H1 (cell line): Measurements from ENCODE around the gene VOPP1. TPM values are rescaled to one million over a fixed set of nuclear protein-coding genes. Genes with fewer than 3 reads are reported as not detected.

Experiments
- CTCF ChIA-PET: fragments of 300-600 bp; sonication (Branson Sonifier 250); formaldehyde crosslinking; loops from one replicate; lab custom pipeline; 2021; ENCODE audit not compliant: partially characterized antibody; lab: Charles Lee
- POLR2A ChIA-PET: fragments of 300-600 bp; sonication (Branson Sonifier 250); formaldehyde crosslinking; loops from one replicate; lab custom pipeline; 2021; ENCODE audit warnings: inconsistent platforms; ENCODE audit not compliant: partially characterized antibody; lab: Charles Lee
- DNase-seq, 2 experiments: peaks; one replicate each; pipeline versions ENCODE4 v3.0.0 to v3.0.0-alpha.2; 2010 to 2022; ENCODE audit warnings: low spot score in 2 of 2, low read depth in 1 of 2, mixed read lengths in 1 of 2
- FAIRE-seq: peaks from 2 replicates; lab custom pipeline; 2011; peaks lifted over from hg19 to GRCh38; lab: Jason Lieb, UNC
- H2AFZ ChIP-seq: 2 replicates; pipeline ENCODE4 v1.8.1; 2012; ENCODE audit warnings: low read length, inconsistent platforms
- H2AK5ac ChIP-seq: 2 replicates; pipeline ENCODE4 v1.6.1; 2013; ENCODE audit warnings: low read depth, low read length
- H2BK120ac ChIP-seq: replicated peaks from 2 replicates; pipeline ENCODE3; 2013; ENCODE audit warnings: low read depth, low read length, inconsistent platforms
- H2BK12ac ChIP-seq: 2 replicates; pipeline ENCODE4 v1.6.1; 2013; ENCODE audit warnings: low read depth, low read length
- H2BK15ac ChIP-seq: 2 replicates; pipeline ENCODE4 v1.6.1; 2013; ENCODE audit warnings: low read length
- H2BK20ac ChIP-seq: 2 replicates; pipeline ENCODE4 v1.6.1; 2013; ENCODE audit warnings: low read length
- H2BK5ac ChIP-seq: 2 replicates; pipeline ENCODE4 v1.6.1; 2013; ENCODE audit warnings: low read depth, low read length
- H3K14ac ChIP-seq: 2 replicates; pipeline ENCODE4 v1.6.1; 2013; ENCODE audit warnings: inconsistent platforms; ENCODE audit not compliant: insufficient read length
- H3K18ac ChIP-seq: 2 replicates; pipeline ENCODE4 v1.6.1; 2013; ENCODE audit warnings: low read length; ENCODE audit errors: extremely low read depth
- H3K23ac ChIP-seq: 2 replicates; pipeline ENCODE4 v1.6.1; 2013; ENCODE audit warnings: inconsistent platforms; ENCODE audit not compliant: insufficient read length
- H3K23me2 ChIP-seq: 2 replicates; pipeline ENCODE4 v1.6.1; 2013; ENCODE audit warnings: low read depth, low read length
- H3K27ac ChIP-seq: 2 replicates; pipeline ENCODE4 v1.6.1; 2011; ENCODE audit warnings: low read depth, low read length, inconsistent platforms
- H3K27me3 ChIP-seq, 4 experiments: replicated peaks in 1 of 4; 1 replicate in 1 of 4; 2 replicates in 3 of 4; pipeline versions ENCODE4 v1.6.1 to v1.8.1; 2011 to 2013; ENCODE audit warnings: low read length in 3 of 4, mild to moderate bottlenecking in 3 of 4, inconsistent platforms in 2 of 4, mixed read lengths in 2 of 4, moderate library complexity in 1 of 4; ENCODE audit not compliant: control insufficient read depth in 3 of 4, insufficient read depth in 3 of 4; ENCODE audit errors: extremely low read depth in 1 of 4
- H3K36me3 ChIP-seq, 4 experiments: 2 replicates each; pipeline versions ENCODE4 v1.6.1 to v1.8.1; 2011 to 2013; ENCODE audit warnings: mild to moderate bottlenecking in 4 of 4, low read length in 3 of 4, moderate library complexity in 2 of 4, control low read depth in 1 of 4, inconsistent platforms in 1 of 4; ENCODE audit not compliant: insufficient read depth in 4 of 4, control insufficient read depth in 2 of 4
- H3K4ac ChIP-seq: replicated peaks from 2 replicates; pipeline ENCODE3; 2013; ENCODE audit warnings: low read length, low read depth, mixed read lengths, inconsistent platforms; ENCODE audit not compliant: insufficient read length
- H3K4me1 ChIP-seq, 4 experiments: replicated peaks in 1 of 4; 1 replicate in 1 of 4; 2 replicates in 3 of 4; pipeline versions ENCODE4 v1.6.1 to v1.8.1; 2011 to 2013; ENCODE audit warnings: low read length in 3 of 4, inconsistent platforms in 2 of 4, mixed read lengths in 1 of 4; ENCODE audit not compliant: insufficient read depth in 4 of 4, control insufficient read depth in 3 of 4
- H3K4me2 ChIP-seq, 2 experiments: 2 replicates each; pipeline versions ENCODE4 v1.6.1 to v1.8.1; 2011 to 2013; ENCODE audit warnings: low read depth in 2 of 2, low read length in 2 of 2, control low read depth in 1 of 2, inconsistent platforms in 1 of 2, mild to moderate bottlenecking in 1 of 2; ENCODE audit not compliant: insufficient read depth in 1 of 2
- H3K4me3 ChIP-seq, 4 experiments: fragments of 200-600, 300-600 bp in 1 of 4; sonication (generic), shearing (Covaris generic), sonication (Bioruptor Twin) in 1 of 4; 2 replicates each; pipeline versions ENCODE4 v1.5.1 to v1.8.1; 2011 to 2016; ENCODE audit warnings: low read length in 4 of 4, low read depth in 3 of 4, control low read depth in 2 of 4, inconsistent platforms in 2 of 4, mild to moderate bottlenecking in 2 of 4, mixed read lengths in 1 of 4, moderate library complexity in 1 of 4; ENCODE audit not compliant: insufficient read depth in 2 of 4; ENCODE audit errors: extremely low read depth in 1 of 4
- H3K56ac ChIP-seq: replicated peaks from 2 replicates; pipeline ENCODE3; 2013; ENCODE audit warnings: low read depth, mild to moderate bottlenecking, mixed read lengths, low read length, inconsistent platforms; ENCODE audit not compliant: insufficient read length
- H3K79me1 ChIP-seq: 2 replicates; pipeline ENCODE4 v1.6.1; 2013; ENCODE audit warnings: low read depth, low read length, control low read depth
- H3K79me2 ChIP-seq, 2 experiments: 2 replicates each; pipeline versions ENCODE4 v1.6.1 to v1.8.1; 2012 to 2013; ENCODE audit warnings: low read length in 2 of 2, mild to moderate bottlenecking in 2 of 2, inconsistent platforms in 1 of 2; ENCODE audit not compliant: insufficient read depth in 2 of 2, control insufficient read depth in 1 of 2
- H3K9ac ChIP-seq, 4 experiments: replicated peaks in 1 of 4; 1 replicate in 1 of 4; 2 replicates in 3 of 4; pipeline versions ENCODE4 v1.6.1 to v1.8.1; 2011 to 2013; ENCODE audit warnings: low read depth in 3 of 4, low read length in 3 of 4, control low read depth in 2 of 4, mild to moderate bottlenecking in 2 of 4, moderate library complexity in 2 of 4, inconsistent platforms in 1 of 4; ENCODE audit errors: extremely low read depth in 1 of 4
- H3K9me3 ChIP-seq, 2 experiments: 2 replicates each; pipeline versions ENCODE4 v1.6.1 to v1.8.1; 2012 to 2013; ENCODE audit warnings: mild to moderate bottlenecking in 2 of 2, moderate library complexity in 2 of 2, control low read depth in 1 of 2, inconsistent platforms in 1 of 2, low read depth in 1 of 2, low read length in 1 of 2, mixed read lengths in 1 of 2; ENCODE audit not compliant: insufficient read depth in 2 of 2
- H4K20me1 ChIP-seq, 2 experiments: replicated peaks in 1 of 2; 2 replicates each; pipeline versions ENCODE3 to v1.8.1; 2011 to 2013; ENCODE audit warnings: inconsistent platforms in 2 of 2, low read length in 2 of 2, mild to moderate bottlenecking in 1 of 2; ENCODE audit not compliant: insufficient read depth in 2 of 2, control insufficient read depth in 1 of 2
- H4K5ac ChIP-seq: 2 replicates; pipeline ENCODE4 v1.6.1; 2013; ENCODE audit warnings: low read length, low read depth, mixed read lengths, inconsistent platforms; ENCODE audit not compliant: insufficient read length
- H4K8ac ChIP-seq: 2 replicates; pipeline ENCODE4 v1.8.0; 2013; ENCODE audit warnings: mild to moderate bottlenecking, moderate library complexity, low read length, inconsistent platforms; ENCODE audit not compliant: insufficient read depth; ENCODE audit errors: extremely low read depth
- H4K91ac ChIP-seq: replicated peaks from 2 replicates; pipeline ENCODE3; 2013; ENCODE audit warnings: low read length, mixed read lengths, inconsistent platforms; ENCODE audit not compliant: insufficient read length
- CTBP2 ChIP-seq: IDR thresholded peaks from 2 replicates; pipeline ENCODE4 v1.7.0; 2011; ENCODE audit warnings: borderline replicate concordance, mild to moderate bottlenecking, moderate library complexity, mixed read lengths, low read length; ENCODE audit not compliant: insufficient read depth, insufficient read length
- MAFK ChIP-seq: IDR thresholded peaks from 2 replicates; pipeline ENCODE4 v1.6.1; 2012; ENCODE audit warnings: low read depth, mild to moderate bottlenecking, improper control_type of control experiment, low read length
- RBBP5 ChIP-seq: IDR thresholded peaks from 2 replicates; pipeline ENCODE4 v1.7.1; 2012; ENCODE audit warnings: low read depth, mild to moderate bottlenecking, inconsistent platforms, low read length, moderate library complexity, borderline replicate concordance
- RNF2 ChIP-seq: fragments of 200-900, 300-1000 bp; sonication (generic); IDR thresholded peaks from 2 replicates; pipeline ENCODE4 v1.7.1; 2016; ENCODE audit warnings: borderline replicate concordance, low read depth, mild to moderate bottlenecking, antibody characterized with exemption, low read length; ENCODE audit not compliant: poor library complexity, severe bottlenecking; ENCODE audit errors: missing control alignments
- SIRT6 ChIP-seq: IDR thresholded peaks from one replicate; pipeline ENCODE4 v1.7.1; 2012; ENCODE audit warnings: low read length, inconsistent platforms
- SP1 ChIP-seq: IDR thresholded peaks from 2 replicates; pipeline ENCODE4 v1.6.1; 2011; ENCODE audit warnings: low read depth, low read length
- SP4 ChIP-seq: IDR thresholded peaks from 2 replicates; pipeline ENCODE4 v1.6.1; 2012; ENCODE audit warnings: low read length, inconsistent platforms
- WGBS, 2 experiments: shearing (Covaris generic) in 1 of 2; methylation state at CpG; one replicate each; pipeline versions ENCODE4 v1.1.6 to v1.1.7; 2013 to 2015; ENCODE audit warnings: low lambda C conversion rate in 2 of 2, mixed read lengths in 2 of 2, inconsistent platforms in 1 of 2, low coverage in 1 of 2, missing lambda C conversion rate in 1 of 2; ENCODE audit not compliant: insufficient replicate concordance in 2 of 2, insufficient coverage in 1 of 2, insufficient read length in 1 of 2; ENCODE audit errors: extremely low coverage in 1 of 2, missing lambda C conversion rate in 1 of 2; 5-methylcytosine and 5-hydroxymethylcytosine counted together
- polyA plus RNA-seq, 7 experiments: library from polyadenylated mRNA; depleted of rRNA in 3 of 7; stranded (reverse) in 5 of 7; unstranded in 2 of 7; fragments of >200 nt in 5 of 7; fragments of 200-250 nt in 2 of 7; gene quantifications; 1 replicate in 5 of 7; 2 replicates in 1 of 7; 4 replicates in 1 of 7; pipeline versions ENCODE4 v1.2.1 to v1.2.3, GENCODE V29; 2011 to 2013; ENCODE audit warnings: missing spikeins in 2 of 7, mixed read lengths in 2 of 7
- total RNA-seq: library from RNA; stranded (reverse); fragmentation: NEBNext Ultra II Directional; extraction: Animal tissue kit (Norgen Biotek cat#: 25700); gene quantifications from 2 replicates; pipeline ENCODE4 v1.2.1, GENCODE V29; 2021
- TF ChIP-seq, protein P1 (sequence below), 3 experiments: IDR thresholded peaks; 1 replicate in 2 of 3; 2 replicates in 1 of 3; pipeline versions ENCODE4 v1.5.1 to v1.6.1; 2011; ENCODE audit warnings: low read length in 3 of 3, mild to moderate bottlenecking in 3 of 3, inconsistent platforms in 2 of 3, low read depth in 1 of 3, moderate library complexity in 1 of 3; ENCODE audit not compliant: insufficient read depth in 1 of 3; ENCODE audit errors: control extremely low read depth in 1 of 3
- TF ChIP-seq, protein P2 (sequence below): IDR thresholded peaks from 2 replicates; pipeline ENCODE4 v1.6.1; 2012; ENCODE audit warnings: low read length, inconsistent platforms

VOPP1 gene
- total and polyA plus RNA-seq, 2 of the 8 experiments (the other 6 are each of a cell fraction or from before 2014, with no cell fraction given) = 44.7 to 83.0 TPM

DNA sequence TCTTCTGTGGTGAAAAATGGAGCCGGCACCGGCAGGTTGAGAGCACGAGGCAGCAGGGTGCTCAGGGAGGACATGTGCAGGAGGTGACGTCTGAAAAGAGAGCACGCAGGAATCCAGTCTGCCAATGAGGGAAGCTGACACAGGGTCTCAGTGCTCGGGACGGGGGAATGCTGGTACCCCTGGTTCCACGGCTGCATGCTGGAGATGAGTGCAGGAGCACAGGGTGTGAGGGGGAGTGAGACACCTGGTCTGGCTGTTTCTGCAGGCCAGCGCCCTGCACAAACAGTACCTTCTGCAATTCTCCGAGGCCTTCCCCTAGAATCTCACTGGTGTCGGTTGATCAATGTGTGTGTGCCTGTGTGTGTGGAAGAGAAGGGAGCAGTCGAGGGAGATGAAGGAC is 72.7 kb downstream of the VOPP1 start:
- peaks cover 3 to 10% of the 10 kb centered on the region in 2 experiments for H4K20me1 ChIP-seq
- ChIA-PET CTCF (interaction anchor here (1.5 kb wide), 1 partner anchor 59 kb away, joined by 3 read pairs; no protein-coding TSS in a partner anchor), POLR2A (no interaction called here)
- peaks cover 13% of the 10 kb centered on the region; the same call in 1 of the 2 replicates for H3K79me1 ChIP-seq
- peak overlapping the region; percentile 76 for H4K8ac ChIP-seq
- H3K4me2 ChIP-seq = no peak overlapping the region
- H3K4me3 ChIP-seq = no peak overlapping the region
- H3K23me2 ChIP-seq = no peaks in the 10 kb centered on the region
- H3K27me3 ChIP-seq = no peaks in the 10 kb centered on the region
- no peak overlapping the region for H3K14ac ChIP-seq
- no peak overlapping the region for H2BK15ac ChIP-seq
- H3K36me3 ChIP-seq = peaks cover 0 to 6% (median 3%) of the 10 kb centered on the region in 4 experiments; a peak in 3 of 8 replicates
- H3K79me2 ChIP-seq = peaks cover 0 to 23% of the 10 kb centered on the region in 2 experiments; a peak in 2 of 4 replicates
- DNase-seq = no peak
- H4K91ac ChIP-seq = no peak overlapping the region
- H3K9me3 ChIP-seq = no peaks in the 10 kb centered on the region
- H3K23ac ChIP-seq = no peak overlapping the region
- H3K4me1 ChIP-seq = peaks cover 0 to 6% (median under 1%) of the 10 kb centered on the region in 4 experiments; a peak in 1 of 7 replicates
- H3K4ac ChIP-seq = no peak overlapping the region
- H2AFZ ChIP-seq = no peak overlapping the region
- H2AK5ac ChIP-seq = no peak overlapping the region
- no peak overlapping the region for H3K56ac ChIP-seq
- H3K9ac ChIP-seq = no peak overlapping the region
- 94% methylated on average over 12 of the region's 12 CpGs; no CpG with 5 or more reads in 1 of the 2 experiments for WGBS, 2 experiments
- no peak overlapping the region for H2BK20ac ChIP-seq
- FAIRE-seq = no peak
- H2BK5ac ChIP-seq = no peak overlapping the region
- no peak overlapping the region for H2BK12ac ChIP-seq
- no peak overlapping the region for H3K18ac ChIP-seq
- no peak overlapping the region for H3K27ac ChIP-seq
- H2BK120ac ChIP-seq = no peak overlapping the region
- H4K5ac ChIP-seq = no peak overlapping the region
- no peak for TF ChIP-seq CTBP2
- TF ChIP-seq, protein P1, sequence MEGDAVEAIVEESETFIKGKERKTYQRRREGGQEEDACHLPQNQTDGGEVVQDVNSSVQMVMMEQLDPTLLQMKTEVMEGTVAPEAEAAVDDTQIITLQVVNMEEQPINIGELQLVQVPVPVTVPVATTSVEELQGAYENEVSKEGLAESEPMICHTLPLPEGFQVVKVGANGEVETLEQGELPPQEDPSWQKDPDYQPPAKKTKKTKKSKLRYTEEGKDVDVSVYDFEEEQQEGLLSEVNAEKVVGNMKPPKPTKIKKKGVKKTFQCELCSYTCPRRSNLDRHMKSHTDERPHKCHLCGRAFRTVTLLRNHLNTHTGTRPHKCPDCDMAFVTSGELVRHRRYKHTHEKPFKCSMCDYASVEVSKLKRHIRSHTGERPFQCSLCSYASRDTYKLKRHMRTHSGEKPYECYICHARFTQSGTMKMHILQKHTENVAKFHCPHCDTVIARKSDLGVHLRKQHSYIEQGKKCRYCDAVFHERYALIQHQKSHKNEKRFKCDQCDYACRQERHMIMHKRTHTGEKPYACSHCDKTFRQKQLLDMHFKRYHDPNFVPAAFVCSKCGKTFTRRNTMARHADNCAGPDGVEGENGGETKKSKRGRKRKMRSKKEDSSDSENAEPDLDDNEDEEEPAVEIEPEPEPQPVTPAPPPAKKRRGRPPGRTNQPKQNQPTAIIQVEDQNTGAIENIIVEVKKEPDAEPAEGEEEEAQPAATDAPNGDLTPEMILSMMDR (IDR thresholded peaks at IDR 0.05; ENCODE audit: control extremely low read depth in 1 of 3, insufficient read depth in 1 of 3, low read depth in 1 of 3, low read length in 3 of 3) = no peak
- TF ChIP-seq RNF2 = no peak
- no peak for TF ChIP-seq MAFK
- no peak for TF ChIP-seq RBBP5
- TF ChIP-seq SIRT6 = no peak
- TF ChIP-seq, protein P2, sequence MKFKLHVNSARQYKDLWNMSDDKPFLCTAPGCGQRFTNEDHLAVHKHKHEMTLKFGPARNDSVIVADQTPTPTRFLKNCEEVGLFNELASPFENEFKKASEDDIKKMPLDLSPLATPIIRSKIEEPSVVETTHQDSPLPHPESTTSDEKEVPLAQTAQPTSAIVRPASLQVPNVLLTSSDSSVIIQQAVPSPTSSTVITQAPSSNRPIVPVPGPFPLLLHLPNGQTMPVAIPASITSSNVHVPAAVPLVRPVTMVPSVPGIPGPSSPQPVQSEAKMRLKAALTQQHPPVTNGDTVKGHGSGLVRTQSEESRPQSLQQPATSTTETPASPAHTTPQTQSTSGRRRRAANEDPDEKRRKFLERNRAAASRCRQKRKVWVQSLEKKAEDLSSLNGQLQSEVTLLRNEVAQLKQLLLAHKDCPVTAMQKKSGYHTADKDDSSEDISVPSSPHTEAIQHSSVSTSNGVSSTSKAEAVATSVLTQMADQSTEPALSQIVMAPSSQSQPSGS = no peak
- no peak for TF ChIP-seq SP4
- TF ChIP-seq SP1 = no peak
